ENCODE results near the gene FOSL2.
A peak's percentile ranks its signal among the peaks of the same experiment; 100 is the strongest.

Gene FOSL2

DNA sequence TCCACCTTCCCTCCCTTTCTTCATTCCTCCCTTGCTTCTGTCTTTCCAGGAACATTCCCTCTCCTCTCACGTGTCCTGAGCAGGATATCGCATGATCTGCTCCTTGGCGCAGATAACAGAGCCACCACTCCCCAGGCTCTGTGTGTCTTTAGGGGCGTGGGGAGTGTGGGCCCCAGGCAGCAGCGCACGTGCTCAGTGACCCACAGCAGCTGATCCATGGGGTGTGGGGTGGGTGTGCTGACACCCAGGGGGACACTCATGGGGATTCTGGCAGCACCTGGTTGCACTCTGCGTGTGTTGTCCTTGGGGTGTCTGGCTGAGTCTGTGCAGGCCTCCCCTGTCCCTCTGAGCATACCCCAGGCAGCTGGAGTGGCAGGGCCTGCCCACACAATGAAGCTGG is 9.9 kb upstream of the FOSL2 start:
- CTCF ChIA-PET = interaction anchor here (0.8 to 1.0 kb wide), 2 partner anchors 8 to 158 kb away, joined by 3 read pairs; no protein-coding TSS in a partner anchor

GRCh38 chr2:28387082-28387960 is 5.3 kb upstream of the FOSL2 start:
- Histone ChIP-seq H3K36me3 (ENCODE audit: control insufficient read depth in 2 of 2, insufficient read depth in 1 of 2, low read length in 2 of 2) (no peaks in the 10 kb centered on the region), H3K27ac (ENCODE audit: extremely low read depth, low read depth, low read length) (no peak overlapping the region), H3K9me3 (ENCODE audit: control insufficient read depth, insufficient read depth, low read depth, low read length) (no peaks in the 10 kb centered on the region), H3K4me3 (ENCODE audit: low read depth, low read length) (no peak overlapping the region), H3K4me1 (ENCODE audit: control insufficient read depth, insufficient read depth, low read length) (peaks cover 6% of the 10 kb centered on the region; the same call in 1 of the 2 replicates)
- ChIA-PET POLR2A (no interaction called here), CTCF (no interaction called here)
- TF ChIP-seq, protein P1, sequence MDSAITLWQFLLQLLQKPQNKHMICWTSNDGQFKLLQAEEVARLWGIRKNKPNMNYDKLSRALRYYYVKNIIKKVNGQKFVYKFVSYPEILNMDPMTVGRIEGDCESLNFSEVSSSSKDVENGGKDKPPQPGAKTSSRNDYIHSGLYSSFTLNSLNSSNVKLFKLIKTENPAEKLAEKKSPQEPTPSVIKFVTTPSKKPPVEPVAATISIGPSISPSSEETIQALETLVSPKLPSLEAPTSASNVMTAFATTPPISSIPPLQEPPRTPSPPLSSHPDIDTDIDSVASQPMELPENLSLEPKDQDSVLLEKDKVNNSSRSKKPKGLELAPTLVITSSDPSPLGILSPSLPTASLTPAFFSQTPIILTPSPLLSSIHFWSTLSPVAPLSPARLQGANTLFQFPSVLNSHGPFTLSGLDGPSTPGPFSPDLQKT (IDR thresholded peaks at IDR 0.05; ENCODE audit: borderline replicate concordance, low read depth, low read length) = no peak
- TF ChIP-seq, protein P2, sequence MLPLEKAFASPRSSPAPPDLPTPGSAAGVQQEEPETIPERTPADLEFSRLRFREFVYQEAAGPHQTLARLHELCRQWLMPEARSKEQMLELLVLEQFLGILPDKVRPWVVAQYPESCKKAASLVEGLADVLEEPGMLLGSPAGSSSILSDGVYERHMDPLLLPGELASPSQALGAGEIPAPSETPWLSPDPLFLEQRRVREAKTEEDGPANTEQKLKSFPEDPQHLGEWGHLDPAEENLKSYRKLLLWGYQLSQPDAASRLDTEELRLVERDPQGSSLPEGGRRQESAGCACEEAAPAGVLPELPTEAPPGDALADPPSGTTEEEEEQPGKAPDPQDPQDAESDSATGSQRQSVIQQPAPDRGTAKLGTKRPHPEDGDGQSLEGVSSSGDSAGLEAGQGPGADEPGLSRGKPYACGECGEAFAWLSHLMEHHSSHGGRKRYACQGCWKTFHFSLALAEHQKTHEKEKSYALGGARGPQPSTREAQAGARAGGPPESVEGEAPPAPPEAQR (tag by site-specific recombination; IDR thresholded peaks at IDR 0.05) = no peak
- no peak for TF ChIP-seq ZNF692 (tag by site-specific recombination; IDR thresholded peaks at IDR 0.05)
- no peak for TF ChIP-seq KLF17 (tag by site-specific recombination; IDR thresholded peaks at IDR 0.05)
- no peak for TF ChIP-seq ZNF558 (tag by site-specific recombination; IDR thresholded peaks at IDR 0.05)
- TF ChIP-seq ZNF114 (tag by site-specific recombination; IDR thresholded peaks at IDR 0.05) = no peak
- no peak for TF ChIP-seq BCL11A (tag by site-specific recombination; IDR thresholded peaks at IDR 0.05; ENCODE audit: low read depth)
- TF ChIP-seq ZNF626 (tag by site-specific recombination; IDR thresholded peaks at IDR 0.05) = no peak
- TF ChIP-seq ZNF37A (tag by site-specific recombination; IDR thresholded peaks at IDR 0.05) = no peak
- no peak for TF ChIP-seq ZNF354C (tag by site-specific recombination; IDR thresholded peaks at IDR 0.05; ENCODE audit: borderline replicate concordance, low read depth)
- no peak for TF ChIP-seq ZSCAN4 (tag by site-specific recombination; IDR thresholded peaks at IDR 0.05)
- TF ChIP-seq ZNF530 (tag by site-specific recombination; IDR thresholded peaks at IDR 0.05; ENCODE audit: low read depth) = no peak
- TF ChIP-seq ZNF133 (tag by site-specific recombination; IDR thresholded peaks at IDR 0.05) = no peak
- no peak for TF ChIP-seq ZNF510 (tag by site-specific recombination; IDR thresholded peaks at IDR 0.05; ENCODE audit: insufficient replicate concordance)

More for the DNA sequence above, 9.9 kb upstream of the FOSL2 start:
- H3K27ac ChIP-seq (ENCODE audit: extremely low read depth, low read depth, low read length) = no peak overlapping the region
- H3K4me3 ChIP-seq (ENCODE audit: low read depth, low read length) = no peak overlapping the region
- POLR2A ChIA-PET = no interaction called here
- no peaks in the 10 kb centered on the region for H3K4me1 ChIP-seq (ENCODE audit: control insufficient read depth, insufficient read depth, low read length)
- no peaks in the 10 kb centered on the region for H3K9me3 ChIP-seq (ENCODE audit: control insufficient read depth, insufficient read depth, low read depth, low read length)
- H3K36me3 ChIP-seq (ENCODE audit: control insufficient read depth in 2 of 2, insufficient read depth in 1 of 2, low read length in 2 of 2) = no peaks in the 10 kb centered on the region
- TF ChIP-seq ZIC2 (tag by site-specific recombination; IDR thresholded peaks at IDR 0.05) (peak; percentile 74), KLF1 (tag by site-specific recombination; IDR thresholded peaks at IDR 0.05) (peak; percentile 44; the same call in 1 of the 2 replicates), ZNF518A (tag by site-specific recombination; conservative IDR thresholded peaks at IDR 0.05; ENCODE audit: low read depth) (no peak)

All from HEK293 (cell line).